ENCODE results near the gene PTPRM. TPM values are rescaled to one million over a fixed set of nuclear protein-coding genes. Genes with fewer than 3 reads are reported as not detected.

The PTPRM gene
- total RNA-seq, 1 experiment from 2014 or later, result 6.2 TPM

DNA sequence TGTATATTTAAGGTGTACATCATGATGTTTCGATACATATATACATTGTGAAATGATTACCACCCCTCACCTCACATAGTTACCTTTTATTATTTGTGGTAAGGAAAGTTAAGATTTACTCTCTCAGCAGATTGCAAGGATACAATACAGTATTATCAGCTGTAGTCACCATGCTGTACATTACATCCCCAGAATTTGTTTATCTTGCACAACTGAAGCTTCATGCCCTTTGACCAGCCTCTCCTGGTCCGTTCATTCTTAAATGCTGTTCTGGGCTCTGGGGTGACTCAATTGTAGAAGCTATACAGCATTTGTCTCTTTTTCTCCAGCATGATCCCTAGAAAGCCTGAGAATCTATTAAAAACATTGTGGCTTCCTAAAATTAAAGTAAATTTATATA lies 90.8 kb downstream of the PTPRM start:
- Histone ChIP-seq H2BK20ac (ENCODE audit: low read depth, low read length, poor library complexity, severe bottlenecking) (no peak overlapping the region), H2BK5ac (ENCODE audit: insufficient read length, low read length) (no peak overlapping the region), H4K91ac (ENCODE audit: insufficient read length, low read depth, low read length) (no peak overlapping the region), H3K9ac (ENCODE audit: extremely low read depth, insufficient read length, low read length) (no peak overlapping the region), H3K27me3 (ENCODE audit: insufficient read depth, low read length) (no peaks in the 10 kb centered on the region), H3K14ac (ENCODE audit: insufficient read depth, low read length) (no peak overlapping the region), H2AFZ (ENCODE audit: low read length) (no peak overlapping the region), H4K8ac (replicated peaks; ENCODE audit: insufficient read length, low read depth, low read length) (no peak overlapping the region), H3K9me3 (ENCODE audit: control insufficient read depth, low read depth, low read length) (no peaks in the 10 kb centered on the region), H3K23me2 (ENCODE audit: insufficient read length, low read depth, low read length, poor library complexity, severe bottlenecking) (no peaks in the 10 kb centered on the region), H3K79me2 (ENCODE audit: insufficient read depth, low read length) (no peaks in the 10 kb centered on the region), H2AK5ac (ENCODE audit: insufficient read length, low read length) (no peak overlapping the region), H3T11ph (ENCODE audit: low read length) (no peak overlapping the region), H4K20me1 (ENCODE audit: control insufficient read depth, insufficient read depth, insufficient read length) (no peaks in the 10 kb centered on the region), H2BK120ac (ENCODE audit: low read depth, low read length, poor library complexity, severe bottlenecking) (no peak overlapping the region), H3K4me1 (ENCODE audit: insufficient read depth, low read length) (no peaks in the 10 kb centered on the region; the same call in 1 of the 2 replicates), H2BK15ac (ENCODE audit: low read depth, low read length) (no peak overlapping the region), H3K18ac (ENCODE audit: insufficient read length, low read depth, low read length) (no peak overlapping the region), H3K4me2 (ENCODE audit: insufficient read depth, insufficient read length, low read length) (no peak overlapping the region), H3K23ac (ENCODE audit: insufficient read length, low read depth, low read length) (no peak overlapping the region), H3K27ac (ENCODE audit: insufficient read length, low read depth, low read length) (no peak overlapping the region), H2BK12ac (ENCODE audit: insufficient read length, low read depth, low read length) (no peak overlapping the region), H3K79me1 (ENCODE audit: insufficient read depth, low read depth, low read length, poor library complexity, severe bottlenecking) (no peaks in the 10 kb centered on the region), H4K5ac (ENCODE audit: insufficient read length, low read depth, low read length) (no peak overlapping the region), H3K4ac (ENCODE audit: low read depth, low read length) (no peak overlapping the region), H3K56ac (ENCODE audit: insufficient read length, low read depth, low read length) (no peak overlapping the region)
- Mint-ChIP-seq H3K36me3 (ENCODE audit: insufficient read depth in 1 of 3, low read depth in 3 of 3) (no peaks in the 10 kb centered on the region), H3K4me1 (peaks cover 13 to 14% of the 10 kb centered on the region in 2 experiments), H3K9me3 (peaks cover 0 to 2% of the 10 kb centered on the region in 2 experiments; a peak in 2 of 5 replicates), H3K27me3 (ENCODE audit: low read depth) (no peaks in the 10 kb centered on the region), H3K4me3 (no peak overlapping the region), H3K27ac (no peak overlapping the region)
- no CpG with 5 or more reads among the region's 2 CpGs for WGBS (ENCODE audit: extremely low coverage, insufficient read length, low lambda C conversion rate)
- no peak for DNase-seq
- TF ChIP-seq, protein P1, sequence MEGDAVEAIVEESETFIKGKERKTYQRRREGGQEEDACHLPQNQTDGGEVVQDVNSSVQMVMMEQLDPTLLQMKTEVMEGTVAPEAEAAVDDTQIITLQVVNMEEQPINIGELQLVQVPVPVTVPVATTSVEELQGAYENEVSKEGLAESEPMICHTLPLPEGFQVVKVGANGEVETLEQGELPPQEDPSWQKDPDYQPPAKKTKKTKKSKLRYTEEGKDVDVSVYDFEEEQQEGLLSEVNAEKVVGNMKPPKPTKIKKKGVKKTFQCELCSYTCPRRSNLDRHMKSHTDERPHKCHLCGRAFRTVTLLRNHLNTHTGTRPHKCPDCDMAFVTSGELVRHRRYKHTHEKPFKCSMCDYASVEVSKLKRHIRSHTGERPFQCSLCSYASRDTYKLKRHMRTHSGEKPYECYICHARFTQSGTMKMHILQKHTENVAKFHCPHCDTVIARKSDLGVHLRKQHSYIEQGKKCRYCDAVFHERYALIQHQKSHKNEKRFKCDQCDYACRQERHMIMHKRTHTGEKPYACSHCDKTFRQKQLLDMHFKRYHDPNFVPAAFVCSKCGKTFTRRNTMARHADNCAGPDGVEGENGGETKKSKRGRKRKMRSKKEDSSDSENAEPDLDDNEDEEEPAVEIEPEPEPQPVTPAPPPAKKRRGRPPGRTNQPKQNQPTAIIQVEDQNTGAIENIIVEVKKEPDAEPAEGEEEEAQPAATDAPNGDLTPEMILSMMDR (conservative IDR thresholded peaks at IDR 0.05), result no peak
